Prostate gland (tissue), 2 donors: Measurements from ENCODE around the gene PXMP4.

Source experiments
- POLR2A ChIP-seq: fragments of 450-650 bp; IDR thresholded peaks from one replicate; pipeline ENCODE4 v1.6.1; 2016; ENCODE audit warnings: antibody characterized with exemption, mild to moderate bottlenecking
- POLR2AphosphoS5 ChIP-seq: sonication (generic); formaldehyde crosslinking; IDR thresholded peaks from one replicate; pipeline ENCODE4 v1.6.1; 2017; ENCODE audit warnings: antibody characterized with exemption
- TF ChIP-seq, protein P1 (sequence below), 4 experiments: fragments of 200-600 bp in 2 of 4; fragments of 450-650 bp in 2 of 4; sonication (generic) in 2 of 4; IDR thresholded peaks; 1 replicate in 3 of 4; 2 replicates in 1 of 4; pipeline ENCODE4 v1.5.1; 2016 to 2019; ENCODE audit warnings: antibody characterized with exemption in 4 of 4, mild to moderate bottlenecking in 2 of 4, moderate library complexity in 2 of 4

DNA sequence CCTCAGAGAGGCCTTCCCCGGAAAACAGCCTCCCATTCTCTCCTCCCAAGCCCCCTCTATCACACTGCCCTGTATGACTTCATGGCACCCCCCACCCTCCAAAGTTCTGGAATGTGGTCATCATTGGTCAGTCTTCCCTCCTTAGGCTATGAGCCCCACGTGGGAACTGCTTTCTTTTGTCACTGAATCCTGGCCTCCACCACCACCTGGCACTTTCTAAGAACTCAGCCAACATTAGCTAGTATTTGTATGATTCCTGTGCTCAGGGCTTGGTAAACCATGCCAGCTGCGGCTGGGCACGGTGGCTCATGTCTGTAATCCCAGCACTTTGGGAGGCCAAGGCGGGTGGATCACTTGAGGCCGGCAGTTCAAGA is 25.5 kb downstream of the PXMP4 start:
- TF ChIP-seq, protein P1, sequence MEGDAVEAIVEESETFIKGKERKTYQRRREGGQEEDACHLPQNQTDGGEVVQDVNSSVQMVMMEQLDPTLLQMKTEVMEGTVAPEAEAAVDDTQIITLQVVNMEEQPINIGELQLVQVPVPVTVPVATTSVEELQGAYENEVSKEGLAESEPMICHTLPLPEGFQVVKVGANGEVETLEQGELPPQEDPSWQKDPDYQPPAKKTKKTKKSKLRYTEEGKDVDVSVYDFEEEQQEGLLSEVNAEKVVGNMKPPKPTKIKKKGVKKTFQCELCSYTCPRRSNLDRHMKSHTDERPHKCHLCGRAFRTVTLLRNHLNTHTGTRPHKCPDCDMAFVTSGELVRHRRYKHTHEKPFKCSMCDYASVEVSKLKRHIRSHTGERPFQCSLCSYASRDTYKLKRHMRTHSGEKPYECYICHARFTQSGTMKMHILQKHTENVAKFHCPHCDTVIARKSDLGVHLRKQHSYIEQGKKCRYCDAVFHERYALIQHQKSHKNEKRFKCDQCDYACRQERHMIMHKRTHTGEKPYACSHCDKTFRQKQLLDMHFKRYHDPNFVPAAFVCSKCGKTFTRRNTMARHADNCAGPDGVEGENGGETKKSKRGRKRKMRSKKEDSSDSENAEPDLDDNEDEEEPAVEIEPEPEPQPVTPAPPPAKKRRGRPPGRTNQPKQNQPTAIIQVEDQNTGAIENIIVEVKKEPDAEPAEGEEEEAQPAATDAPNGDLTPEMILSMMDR (IDR thresholded peaks at IDR 0.05): no peak
- TF ChIP-seq POLR2A: no peak
- TF ChIP-seq POLR2AphosphoS5: no peak
